NCI-H1436 (cell line): ENCODE data around the gene TCF21.

Experiments
- DNase-seq: peaks from one replicate; lab custom pipeline; 2025; lab: John Stamatoyannopoulos, UW

Gene TCF21

GRCh38 chr6:133889557-133890403, 867 bp downstream of the TCF21 start:
- DNase-seq, result no peak

DNA sequence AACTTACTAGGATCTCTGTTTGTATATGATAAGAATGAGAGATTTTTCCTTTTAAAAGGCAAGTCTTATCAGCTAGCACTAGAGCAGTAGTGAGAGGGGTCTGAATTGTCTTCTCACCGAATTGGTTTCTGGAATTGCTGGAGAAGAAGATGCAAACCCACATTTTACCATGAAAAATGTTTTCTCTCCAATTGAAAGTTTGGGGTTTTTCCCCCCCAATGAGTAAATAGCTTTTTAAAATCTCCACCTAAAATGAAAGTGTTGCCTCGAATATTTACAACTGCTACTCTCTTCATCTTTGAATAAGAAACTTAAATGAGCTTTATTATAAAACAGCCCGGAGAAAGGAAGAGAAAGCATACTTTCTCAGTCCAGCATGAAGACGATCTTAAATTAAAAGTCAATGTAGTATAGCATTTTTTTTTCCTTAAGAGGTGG, 1.8 kb downstream of the TCF21 start:
- DNase-seq, result no peak

- no peak for DNase-seq
Measured at GRCh38 chr6:133891149-133891926, 2.4 kb downstream of the TCF21 start.

- no peak for DNase-seq
Measured at GRCh38 chr6:133891927-133892812, 3.3 kb downstream of the TCF21 start.

- no peak for DNase-seq
Measured at GRCh38 chr6:133892813-133893691, 4.1 kb downstream of the TCF21 start.

- DNase-seq, result no peak
Measured at GRCh38 chr6:133893946-133894345, 5.0 kb downstream of the TCF21 start.

- no peak for DNase-seq
Measured at GRCh38 chr6:133894369-133894768, 5.5 kb downstream of the TCF21 start.

DNA sequence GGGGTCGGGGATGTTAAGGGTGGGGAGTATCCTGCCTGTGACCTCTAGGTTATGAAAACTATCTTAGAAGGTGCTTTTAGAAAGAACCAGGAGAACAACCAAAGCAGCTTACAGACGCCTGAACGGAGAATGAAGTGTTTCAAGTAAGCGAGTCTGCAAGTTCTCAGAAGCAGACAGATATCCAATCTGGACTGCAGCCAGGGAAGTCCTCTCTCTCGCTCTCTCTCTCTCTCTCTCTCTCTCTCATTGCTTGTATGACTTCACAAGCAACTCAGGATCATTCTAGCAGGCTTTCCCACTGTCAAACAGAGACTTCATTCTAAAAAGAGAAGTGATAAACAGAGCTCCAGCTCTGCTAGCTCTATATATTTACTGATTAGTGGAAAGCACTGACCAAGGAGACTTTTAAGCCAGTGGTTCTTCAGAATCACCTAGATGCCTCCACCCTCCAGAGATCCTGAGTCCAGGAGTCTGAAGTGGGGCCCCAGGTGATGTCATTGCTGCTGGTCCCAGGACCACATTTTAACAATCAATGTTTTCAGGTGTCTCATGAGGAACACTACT, 6.0 kb downstream of the TCF21 start:
- DNase-seq, result no peak

DNA sequence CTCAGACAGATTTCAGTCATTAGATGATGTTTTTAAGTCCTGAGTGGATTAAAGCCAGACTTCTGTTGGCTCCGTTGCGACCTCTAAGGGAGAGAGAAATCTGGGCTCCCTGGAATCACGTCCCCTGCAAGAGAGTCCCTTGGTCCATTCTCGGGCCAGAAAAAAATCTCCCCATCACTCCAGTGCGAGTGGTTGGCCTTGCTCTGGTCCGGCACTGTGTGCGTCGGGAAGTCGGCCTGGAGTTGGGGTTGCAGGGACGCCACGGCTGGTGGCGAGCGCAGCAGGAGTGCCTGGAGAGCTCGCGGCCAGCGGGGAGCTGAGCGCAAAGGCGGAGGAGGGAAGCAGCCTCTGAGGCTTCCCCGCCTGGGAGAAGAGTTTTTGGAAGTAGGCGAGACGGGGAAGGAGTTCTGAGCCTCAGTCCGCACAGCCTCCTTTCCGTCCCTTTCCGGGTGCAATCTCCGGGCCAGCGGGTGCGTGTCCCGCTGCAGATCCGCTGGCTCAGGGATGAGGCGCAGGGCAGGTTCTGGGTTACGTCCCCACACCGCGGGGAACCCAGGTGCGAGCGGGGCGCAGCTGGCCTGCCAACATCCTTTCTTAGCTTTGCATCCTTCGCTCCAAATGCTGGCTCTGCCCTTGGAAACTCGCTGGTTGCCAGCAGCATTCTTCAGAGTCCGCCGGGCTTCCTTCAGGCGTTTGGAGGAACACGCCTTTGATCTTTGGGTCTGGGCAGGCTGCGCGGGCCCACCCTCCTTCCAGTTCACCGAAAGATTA, 6.8 kb downstream of the TCF21 start:
- no peak for DNase-seq

- no peak for DNase-seq
Measured at GRCh38 chr6:133896344-133896721, 7.4 kb downstream of the TCF21 start.

DNA sequence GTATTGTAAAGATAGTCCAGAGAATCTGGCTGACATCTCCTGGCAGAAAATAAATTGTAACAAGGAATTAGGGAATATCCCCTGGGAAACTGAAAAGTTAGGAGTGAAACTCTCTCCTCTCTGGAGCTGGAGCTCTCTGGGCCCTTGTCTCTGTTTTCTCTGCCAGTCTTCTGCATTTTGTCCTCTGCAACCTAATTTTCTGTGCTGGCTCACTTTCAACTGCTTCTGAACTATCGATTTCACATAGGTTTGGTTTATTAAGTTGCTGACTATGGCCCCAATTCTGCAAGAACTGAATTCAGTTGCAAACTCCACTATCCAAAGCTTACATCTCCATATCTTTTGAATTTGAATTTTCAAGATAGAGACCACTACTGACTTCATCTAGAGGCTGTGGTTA, 9.3 kb downstream of the TCF21 start:
- no peak for DNase-seq

GRCh38 chr6:133899556-133899955, 10.6 kb downstream of the TCF21 start:
- no peak for DNase-seq

- no peak for DNase-seq
Measured at GRCh38 chr6:133903855-133904254, 14.9 kb downstream of the TCF21 start.

DNA sequence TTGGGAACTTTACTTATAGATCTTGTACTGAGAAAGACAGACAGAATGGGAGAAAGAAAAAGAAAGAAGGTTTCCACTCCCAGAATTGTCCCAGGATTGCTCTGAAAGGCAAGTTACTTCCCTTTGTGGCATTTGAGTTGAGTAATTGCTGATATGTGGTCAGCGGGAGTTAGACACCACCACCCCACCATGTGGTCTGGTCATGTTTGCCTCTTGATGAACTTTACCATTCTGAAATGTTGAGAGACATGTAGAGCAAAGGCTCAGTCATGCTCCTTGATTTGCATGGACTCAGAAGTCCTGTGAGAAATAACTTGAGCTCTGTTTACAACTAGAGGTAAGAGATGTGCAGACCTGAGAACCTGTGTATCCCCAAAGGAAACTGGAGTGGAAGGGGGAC, 17.1 kb downstream of the TCF21 start:
- no peak for DNase-seq

GRCh38 chr6:133916650-133917151, 27.8 kb downstream of the TCF21 start:
- peak; percentile 66 for DNase-seq

- no peak for DNase-seq
Measured at GRCh38 chr6:133917781-133918180, 28.9 kb downstream of the TCF21 start.

- DNase-seq, result no peak
Measured at GRCh38 chr6:133918208-133918930, 29.5 kb downstream of the TCF21 start.

DNA sequence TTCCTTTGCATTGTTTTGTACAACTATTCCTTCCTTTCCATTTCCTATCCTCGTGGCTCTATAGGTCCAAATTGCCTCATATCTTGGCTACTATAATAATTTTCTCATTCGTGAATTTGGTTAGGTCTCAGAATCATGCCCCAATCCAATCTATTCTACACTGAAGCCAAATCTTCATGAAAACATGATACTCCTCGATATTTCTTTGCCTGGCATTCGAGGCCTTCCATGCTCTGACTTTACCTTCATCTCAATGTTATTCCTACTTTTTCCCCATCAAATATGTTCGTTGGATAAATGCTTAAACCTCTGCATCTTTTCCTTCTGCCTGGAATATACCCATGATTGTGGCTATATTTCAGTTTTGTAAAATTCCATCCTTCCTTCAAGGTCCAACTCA, 30.4 kb downstream of the TCF21 start:
- no peak for DNase-seq

GRCh38 chr6:133921249-133921859, 32.4 kb downstream of the TCF21 start:
- DNase-seq, result peak; percentile 85
